ENCODE results near the gene GET4. TPM values are rescaled to one million over a fixed set of nuclear protein-coding genes. Genes with fewer than 3 reads are reported as not detected.

The GET4 gene
- total RNA-seq, 4 donors from 2014 or later, result 24.6 to 40.8 (median 30.0) TPM

DNA sequence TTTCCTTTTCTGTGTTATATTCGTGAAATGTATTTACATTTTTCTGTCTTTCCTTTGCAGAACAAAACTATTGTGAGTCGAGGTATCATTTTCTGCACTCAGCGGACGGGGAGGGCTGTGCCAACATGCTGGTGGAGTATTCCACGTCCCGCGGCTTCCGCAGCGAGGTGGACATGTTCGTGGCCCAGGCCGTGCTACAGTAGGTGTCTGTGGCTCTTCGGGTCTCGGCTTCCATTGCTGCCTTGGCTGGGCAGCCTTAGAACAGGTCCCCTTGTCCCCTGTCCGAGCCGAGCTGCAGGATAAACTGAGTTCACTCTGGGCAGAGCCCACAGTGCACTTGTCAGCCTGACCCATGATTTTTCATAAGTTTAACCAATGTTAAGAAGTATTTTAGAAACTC, 14.5 kb downstream of the GET4 start:
- H3K4me3 ChIP-seq, result no peak overlapping the region
- intact Hi-C loops (cut with DNase I; ENCODE audit: low total_unique reads), result no loop called here
- H3K27me3 ChIP-seq, result no peaks in the 10 kb centered on the region
- in situ Hi-C loops (cut with MboI; ENCODE audit: low sequenced_read_pairs in 4 of 4), result no loop called here
- no peak for DNase-seq
- no peak for ATAC-seq
- H3K27ac ChIP-seq, result no peak overlapping the region
- H3K36me3 ChIP-seq, result peaks cover 0 to 73% of the 10 kb centered on the region in 2 donors
- peaks cover 12 to 15% of the 10 kb centered on the region in 2 donors for H3K4me1 ChIP-seq
- no peaks in the 10 kb centered on the region for H3K9me3 ChIP-seq
- TF ChIP-seq, protein P1, sequence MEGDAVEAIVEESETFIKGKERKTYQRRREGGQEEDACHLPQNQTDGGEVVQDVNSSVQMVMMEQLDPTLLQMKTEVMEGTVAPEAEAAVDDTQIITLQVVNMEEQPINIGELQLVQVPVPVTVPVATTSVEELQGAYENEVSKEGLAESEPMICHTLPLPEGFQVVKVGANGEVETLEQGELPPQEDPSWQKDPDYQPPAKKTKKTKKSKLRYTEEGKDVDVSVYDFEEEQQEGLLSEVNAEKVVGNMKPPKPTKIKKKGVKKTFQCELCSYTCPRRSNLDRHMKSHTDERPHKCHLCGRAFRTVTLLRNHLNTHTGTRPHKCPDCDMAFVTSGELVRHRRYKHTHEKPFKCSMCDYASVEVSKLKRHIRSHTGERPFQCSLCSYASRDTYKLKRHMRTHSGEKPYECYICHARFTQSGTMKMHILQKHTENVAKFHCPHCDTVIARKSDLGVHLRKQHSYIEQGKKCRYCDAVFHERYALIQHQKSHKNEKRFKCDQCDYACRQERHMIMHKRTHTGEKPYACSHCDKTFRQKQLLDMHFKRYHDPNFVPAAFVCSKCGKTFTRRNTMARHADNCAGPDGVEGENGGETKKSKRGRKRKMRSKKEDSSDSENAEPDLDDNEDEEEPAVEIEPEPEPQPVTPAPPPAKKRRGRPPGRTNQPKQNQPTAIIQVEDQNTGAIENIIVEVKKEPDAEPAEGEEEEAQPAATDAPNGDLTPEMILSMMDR (IDR thresholded peaks at IDR 0.05 in 4 of 5, conservative IDR thresholded peaks at IDR 0.05 in 1 of 5), result no peak
- TF ChIP-seq POLR2A (IDR thresholded peaks at IDR 0.05), result no peak

DNA sequence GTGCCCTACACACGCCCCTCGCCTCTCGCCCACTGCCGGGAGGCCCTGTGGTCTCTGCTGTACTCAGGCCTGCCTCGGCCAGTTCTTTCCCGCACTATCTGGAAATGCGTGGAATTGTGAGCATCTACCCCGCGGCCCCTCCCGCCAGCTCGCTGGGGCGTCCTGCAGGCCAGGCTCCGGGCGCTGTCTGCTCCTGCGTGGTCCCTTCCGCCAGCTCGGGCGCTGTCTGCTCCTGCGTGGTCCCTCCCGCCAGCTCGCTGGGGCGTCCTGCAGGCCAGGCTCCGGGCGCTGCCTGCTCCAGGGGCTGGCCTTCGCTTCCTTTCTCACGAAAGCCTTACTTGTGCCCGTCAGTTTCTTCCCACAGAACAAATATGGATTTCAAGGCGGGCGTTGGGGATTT, 14.9 kb downstream of the GET4 start:
- H3K27ac ChIP-seq, result no peak overlapping the region
- H3K4me3 ChIP-seq, result no peak overlapping the region
- no peaks in the 10 kb centered on the region for H3K27me3 ChIP-seq
- TF ChIP-seq, protein P1 (IDR thresholded peaks at IDR 0.05 in 4 of 5, conservative IDR thresholded peaks at IDR 0.05 in 1 of 5), result no peak
- no peak for TF ChIP-seq POLR2A (IDR thresholded peaks at IDR 0.05)
- peaks cover 8 to 11% of the 10 kb centered on the region in 2 donors for H3K4me1 ChIP-seq
- H3K9me3 ChIP-seq, result no peaks in the 10 kb centered on the region
- in situ Hi-C loops (cut with MboI; ENCODE audit: low sequenced_read_pairs in 4 of 4), result no loop called here
- no peak for ATAC-seq
- DNase-seq, result no peak
- intact Hi-C loops (cut with DNase I; ENCODE audit: low total_unique reads), result no loop called here
- peaks cover 0 to 78% of the 10 kb centered on the region in 2 donors for H3K36me3 ChIP-seq

DNA sequence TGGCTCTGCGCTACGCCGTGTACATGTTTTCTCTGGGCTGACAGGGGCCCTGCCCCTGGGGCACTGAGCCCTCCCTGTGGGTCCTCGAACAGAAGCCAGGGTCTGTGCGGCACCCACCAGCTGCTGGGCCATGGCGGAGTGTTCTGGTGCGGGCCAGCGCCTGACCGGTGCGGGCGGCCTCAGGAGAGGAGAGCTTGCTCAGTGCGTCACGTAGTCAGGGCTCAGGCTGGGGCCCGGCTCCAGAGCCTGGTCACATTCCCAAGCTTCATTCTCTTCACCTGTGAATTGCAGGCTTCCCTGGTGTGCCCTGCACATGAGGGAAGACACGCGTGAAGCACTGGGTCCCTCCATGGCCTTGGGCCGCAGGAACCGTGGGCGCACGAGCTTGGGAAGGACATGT, 15.5 kb downstream of the GET4 start:
- TF ChIP-seq, protein P1 (IDR thresholded peaks at IDR 0.05 in 4 of 5, conservative IDR thresholded peaks at IDR 0.05 in 1 of 5), result no peak
- TF ChIP-seq POLR2A (IDR thresholded peaks at IDR 0.05), result no peak
- peaks cover 4 to 6% of the 10 kb centered on the region in 2 donors for H3K4me1 ChIP-seq
- DNase-seq, result no peak
- ATAC-seq, result no peak
- H3K27ac ChIP-seq, result no peak overlapping the region
- intact Hi-C loops (cut with DNase I; ENCODE audit: low total_unique reads), result no loop called here
- H3K27me3 ChIP-seq, result no peaks in the 10 kb centered on the region
- peaks cover 0 to 83% of the 10 kb centered on the region in 2 donors for H3K36me3 ChIP-seq
- in situ Hi-C loops (cut with MboI; ENCODE audit: low sequenced_read_pairs in 4 of 4), result no loop called here
- H3K9me3 ChIP-seq, result no peaks in the 10 kb centered on the region
- no peak overlapping the region for H3K4me3 ChIP-seq

DNA sequence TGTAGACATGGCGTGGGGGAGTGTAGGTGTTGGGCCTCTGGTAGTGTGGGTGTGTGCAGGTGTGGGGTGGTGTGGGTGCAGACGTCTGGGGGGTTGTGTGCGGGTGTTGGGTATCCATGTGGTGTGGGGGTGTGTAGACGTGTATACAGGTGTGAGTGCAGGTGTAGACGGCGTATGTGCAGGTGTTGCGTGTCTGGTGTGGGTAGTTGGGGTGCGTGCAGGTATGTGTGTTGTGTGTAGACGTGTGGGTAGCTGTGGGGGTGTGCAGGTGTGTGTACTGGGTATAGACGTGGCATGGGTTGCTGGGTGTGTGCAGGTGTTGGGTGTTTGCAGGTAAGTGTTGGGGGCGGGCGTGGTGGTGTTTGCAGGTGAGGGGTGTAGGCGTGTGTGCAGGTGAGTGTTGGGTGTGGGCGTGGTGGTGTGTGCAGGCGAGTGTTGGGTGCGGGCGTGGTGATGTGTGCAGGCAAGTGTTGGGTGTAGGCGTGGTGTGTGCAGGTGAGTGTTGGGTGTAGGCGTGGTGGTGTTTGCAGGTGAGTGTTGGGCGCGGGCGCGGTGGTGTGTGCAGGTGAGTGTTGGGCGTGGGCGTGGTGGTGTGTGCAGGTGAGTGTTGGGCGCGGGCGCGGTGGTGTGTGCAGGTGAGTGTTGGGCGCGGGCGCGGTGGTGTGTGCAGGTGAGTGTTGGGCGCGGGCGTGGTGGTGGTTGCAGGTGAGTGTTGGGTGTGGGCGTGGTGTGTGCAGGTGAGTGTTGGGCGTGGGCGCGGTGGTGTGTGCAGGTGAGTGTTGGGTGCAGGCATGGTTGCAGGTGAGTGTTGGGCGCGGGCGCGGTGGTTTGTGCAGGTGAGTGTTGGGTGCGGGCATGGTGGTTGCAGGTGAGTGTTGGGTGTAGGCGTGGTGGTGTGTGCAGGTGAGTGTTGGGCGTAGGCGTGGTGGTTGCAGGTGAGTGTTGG, 16.6 kb downstream of the GET4 start:
- DNase-seq (no peak), ATAC-seq (no peak)
- H3K27me3 ChIP-seq, result no peaks in the 10 kb centered on the region
- peaks cover 0 to 79% of the 10 kb centered on the region in 2 donors for H3K36me3 ChIP-seq
- no peak overlapping the region for H3K4me3 ChIP-seq
- no peaks in the 10 kb centered on the region for H3K4me1 ChIP-seq
- intact Hi-C loops (cut with DNase I; ENCODE audit: low total_unique reads), result no loop called here
- in situ Hi-C loops (cut with MboI; ENCODE audit: low sequenced_read_pairs in 4 of 4), result no loop called here
- no peak overlapping the region for H3K27ac ChIP-seq
- H3K9me3 ChIP-seq, result no peaks in the 10 kb centered on the region
- TF ChIP-seq, protein P1 (IDR thresholded peaks at IDR 0.05 in 4 of 5, conservative IDR thresholded peaks at IDR 0.05 in 1 of 5), result no peak
- no peak for TF ChIP-seq POLR2A (IDR thresholded peaks at IDR 0.05)
